Loucy (cell line): Measurements from ENCODE around the gene FYN.

ENCODE experiments used
- H2AFZ ChIP-seq: fragments of 200-600 bp; sonication (generic); 2 replicates; pipeline ENCODE4 v1.6.0; 2016; ENCODE audit warnings: antibody characterized with exemption, mild to moderate bottlenecking, low read length, moderate library complexity
- H3F3A ChIP-seq: fragments of 200-600 bp; 2 replicates; pipeline ENCODE4 v1.6.0; 2016; ENCODE audit warnings: antibody characterized with exemption, low read depth, mild to moderate bottlenecking
- H3K27me3 ChIP-seq: fragments of 200-600 bp; sonication (generic); 2 replicates; pipeline ENCODE4 v1.6.1; 2014; ENCODE audit warnings: low read length, mild to moderate bottlenecking; ENCODE audit not compliant: insufficient read depth, poor library complexity, severe bottlenecking
- H3K36me3 ChIP-seq: fragments of 200-600 bp; sonication (generic); 2 replicates; pipeline ENCODE4 v1.6.1; 2016; ENCODE audit warnings: low read length; ENCODE audit not compliant: insufficient read depth
- H3K4me1 ChIP-seq: fragments of 200-600 bp; sonication (generic); 2 replicates; pipeline ENCODE4 v1.5.1; 2014; ENCODE audit warnings: low read length, mild to moderate bottlenecking; ENCODE audit not compliant: insufficient read depth, poor library complexity, severe bottlenecking
- H3K4me2 ChIP-seq: fragments of 200-600 bp; sonication (generic); 2 replicates; pipeline ENCODE4 v1.6.0; 2014; ENCODE audit warnings: antibody characterized with exemption, low read length, low read depth, mild to moderate bottlenecking; ENCODE audit not compliant: poor library complexity, severe bottlenecking
- H3K4me3 ChIP-seq: fragments of 200-600 bp; sonication (generic); 2 replicates; pipeline ENCODE4 v1.5.1; 2014; ENCODE audit warnings: low read length, mild to moderate bottlenecking, mixed read lengths; ENCODE audit not compliant: poor library complexity, severe bottlenecking
- H3K79me2 ChIP-seq: fragments of 200-600 bp; sonication (generic); 2 replicates; pipeline ENCODE4 v1.6.1; 2014; ENCODE audit warnings: low read length; ENCODE audit not compliant: insufficient read depth
- H3K9ac ChIP-seq: fragments of 200-600 bp; sonication (generic); 2 replicates; pipeline ENCODE4 v1.6.0; 2014; ENCODE audit warnings: mild to moderate bottlenecking, low read depth, low read length, moderate library complexity; ENCODE audit not compliant: poor library complexity, severe bottlenecking
- H3K9me2 ChIP-seq: fragments of 200-600 bp; sonication (generic); replicated peaks from 2 replicates; pipeline ENCODE4 v1.6.1; 2016; ENCODE audit warnings: low read depth, low read length, mixed read lengths
- H3K9me3 ChIP-seq: fragments of 200-600 bp; sonication (generic); 2 replicates; pipeline ENCODE4 v1.6.1; 2014; ENCODE audit warnings: mild to moderate bottlenecking, antibody characterized with exemption, low read length, low read depth; ENCODE audit not compliant: insufficient read depth
- H4K20me1 ChIP-seq: fragments of 200-600 bp; sonication (generic); 2 replicates; pipeline ENCODE4 v1.6.0; 2014; ENCODE audit warnings: antibody characterized with exemption, low read length, mild to moderate bottlenecking; ENCODE audit not compliant: insufficient read depth, poor library complexity, severe bottlenecking
- EZH2phosphoT487 ChIP-seq: fragments of 200-600 bp; IDR thresholded peaks from 2 replicates; pipeline ENCODE4 v1.6.1; 2018; ENCODE audit warnings: antibody characterized with exemption, mild to moderate bottlenecking, moderate library complexity, borderline replicate concordance
- TF ChIP-seq, protein P1 (sequence below): fragments of 200-600 bp; sonication (generic); conservative IDR thresholded peaks from 2 replicates; pipeline ENCODE4 v1.5.1; 2014; ENCODE audit warnings: mild to moderate bottlenecking, antibody characterized with exemption, low read length

FYN gene

DNA sequence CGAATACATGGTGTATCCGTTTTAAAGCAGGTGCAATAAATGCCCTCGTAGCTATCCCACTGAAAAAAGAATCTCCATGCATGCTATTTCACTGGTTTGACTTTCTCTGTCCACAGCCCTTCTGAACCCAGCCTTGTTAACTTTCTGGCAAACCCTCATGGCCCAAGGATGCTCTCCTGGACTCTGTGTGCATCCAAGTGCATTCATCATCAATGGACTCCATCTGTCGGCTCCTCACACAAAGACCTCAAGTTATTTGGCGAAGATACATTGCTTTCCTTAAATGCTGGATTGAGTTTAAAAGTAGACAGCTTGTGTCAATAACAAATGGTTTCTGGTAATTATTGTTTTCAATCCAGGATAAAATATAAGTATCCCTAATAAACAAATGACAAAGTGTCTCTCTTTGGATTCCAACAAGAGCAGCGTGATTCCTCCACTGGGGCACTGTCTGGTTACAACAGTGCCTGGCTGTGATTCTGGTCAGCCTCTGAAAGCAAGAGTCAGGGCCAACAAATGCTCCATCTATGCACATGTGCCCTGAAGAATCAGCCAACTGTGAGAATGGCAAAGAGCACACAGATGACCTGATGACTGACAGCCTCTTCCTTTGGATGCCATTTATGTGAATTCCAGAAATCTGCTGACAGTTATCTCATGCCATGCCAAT lies 55.7 kb downstream of the FYN start:
- no peaks in the 10 kb centered on the region for H3K9me3 ChIP-seq
- H2AFZ ChIP-seq, result no peak overlapping the region
- no peak overlapping the region for H3K4me3 ChIP-seq
- H3K4me2 ChIP-seq, result no peak overlapping the region
- H3K4me1 ChIP-seq, result peaks cover 35% of the 10 kb centered on the region
- no peaks in the 10 kb centered on the region for H3F3A ChIP-seq
- TF ChIP-seq, protein P1, sequence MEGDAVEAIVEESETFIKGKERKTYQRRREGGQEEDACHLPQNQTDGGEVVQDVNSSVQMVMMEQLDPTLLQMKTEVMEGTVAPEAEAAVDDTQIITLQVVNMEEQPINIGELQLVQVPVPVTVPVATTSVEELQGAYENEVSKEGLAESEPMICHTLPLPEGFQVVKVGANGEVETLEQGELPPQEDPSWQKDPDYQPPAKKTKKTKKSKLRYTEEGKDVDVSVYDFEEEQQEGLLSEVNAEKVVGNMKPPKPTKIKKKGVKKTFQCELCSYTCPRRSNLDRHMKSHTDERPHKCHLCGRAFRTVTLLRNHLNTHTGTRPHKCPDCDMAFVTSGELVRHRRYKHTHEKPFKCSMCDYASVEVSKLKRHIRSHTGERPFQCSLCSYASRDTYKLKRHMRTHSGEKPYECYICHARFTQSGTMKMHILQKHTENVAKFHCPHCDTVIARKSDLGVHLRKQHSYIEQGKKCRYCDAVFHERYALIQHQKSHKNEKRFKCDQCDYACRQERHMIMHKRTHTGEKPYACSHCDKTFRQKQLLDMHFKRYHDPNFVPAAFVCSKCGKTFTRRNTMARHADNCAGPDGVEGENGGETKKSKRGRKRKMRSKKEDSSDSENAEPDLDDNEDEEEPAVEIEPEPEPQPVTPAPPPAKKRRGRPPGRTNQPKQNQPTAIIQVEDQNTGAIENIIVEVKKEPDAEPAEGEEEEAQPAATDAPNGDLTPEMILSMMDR, result no peak
- no peak for TF ChIP-seq EZH2phosphoT487
- H3K79me2 ChIP-seq, result peaks cover 72% of the 10 kb centered on the region
- no peaks in the 10 kb centered on the region for H4K20me1 ChIP-seq
- peaks cover 20% of the 10 kb centered on the region; the same call in 1 of the 2 replicates for H3K36me3 ChIP-seq
- no peak overlapping the region for H3K9ac ChIP-seq
- H3K27me3 ChIP-seq, result no peaks in the 10 kb centered on the region
- H3K9me2 ChIP-seq, result no peaks in the 10 kb centered on the region

DNA sequence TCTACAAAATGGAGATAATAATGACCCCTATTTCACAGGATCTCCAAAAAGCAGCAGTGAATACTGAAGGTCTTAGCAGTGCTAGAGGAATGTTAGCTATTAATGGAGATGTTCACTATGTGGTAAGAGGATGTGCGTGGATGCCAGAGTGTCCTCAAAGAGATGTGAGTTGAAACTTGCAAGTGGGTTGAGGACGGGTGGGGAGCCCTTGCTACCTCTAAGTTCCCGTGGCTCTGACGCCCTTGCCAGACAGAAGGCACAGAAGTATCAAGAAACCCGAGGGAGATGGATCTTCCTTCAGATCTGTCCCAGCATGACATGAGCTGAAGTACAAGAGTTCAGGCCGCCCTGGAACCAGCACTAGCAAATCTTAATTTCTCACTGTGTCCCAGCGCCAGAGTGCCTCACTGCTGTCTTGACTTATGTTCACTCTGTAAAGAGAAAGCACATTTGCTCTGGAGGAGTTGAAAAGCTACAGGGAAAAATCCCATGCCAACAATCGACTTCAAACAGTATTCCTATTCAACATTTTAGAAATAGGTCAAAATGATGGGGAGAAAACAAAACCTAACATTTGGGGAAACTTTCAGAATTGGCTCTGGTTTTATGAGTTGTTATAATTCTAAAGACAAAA lies 59.5 kb downstream of the FYN start:
- no peak for TF ChIP-seq EZH2phosphoT487
- TF ChIP-seq, protein P1, result no peak
- H4K20me1 ChIP-seq, result no peaks in the 10 kb centered on the region
- peaks cover 56% of the 10 kb centered on the region for H3K4me1 ChIP-seq
- H3K9me2 ChIP-seq, result no peaks in the 10 kb centered on the region
- no peak overlapping the region for H3K4me3 ChIP-seq
- H3K27me3 ChIP-seq, result no peaks in the 10 kb centered on the region
- no peaks in the 10 kb centered on the region for H3K9me3 ChIP-seq
- H3K79me2 ChIP-seq, result peaks cover 72% of the 10 kb centered on the region
- H3K4me2 ChIP-seq, result no peak overlapping the region
- no peak overlapping the region for H2AFZ ChIP-seq
- H3F3A ChIP-seq, result no peaks in the 10 kb centered on the region
- peaks cover 25% of the 10 kb centered on the region; the same call in 1 of the 2 replicates for H3K36me3 ChIP-seq
- no peak overlapping the region for H3K9ac ChIP-seq

DNA sequence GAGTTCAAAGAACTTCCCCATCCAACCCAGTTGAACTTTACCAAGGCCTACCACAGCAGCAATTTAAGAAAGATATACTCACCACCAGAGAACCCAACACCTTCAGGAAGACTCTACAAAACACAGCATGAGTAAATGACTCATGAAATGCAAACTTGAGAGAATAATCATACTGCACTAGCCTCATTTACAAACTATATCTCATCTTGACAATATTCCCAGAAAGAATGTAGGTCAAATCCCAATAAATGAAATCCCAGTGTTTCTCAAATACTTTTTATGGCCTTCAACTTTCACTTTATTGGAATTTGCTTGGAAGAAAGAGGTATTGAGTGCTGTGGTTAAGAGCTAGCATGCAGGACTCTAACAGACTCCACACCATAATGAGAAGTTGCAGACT lies 60.0 kb downstream of the FYN start:
- H3K9me3 ChIP-seq, result no peaks in the 10 kb centered on the region
- no peaks in the 10 kb centered on the region for H3K9me2 ChIP-seq
- H3K4me2 ChIP-seq, result no peak overlapping the region
- no peaks in the 10 kb centered on the region for H3F3A ChIP-seq
- no peak overlapping the region for H3K4me3 ChIP-seq
- TF ChIP-seq, protein P1, result no peak
- H4K20me1 ChIP-seq, result no peaks in the 10 kb centered on the region
- no peak overlapping the region for H2AFZ ChIP-seq
- H3K4me1 ChIP-seq, result peaks cover 52% of the 10 kb centered on the region
- H3K36me3 ChIP-seq, result peaks cover 25% of the 10 kb centered on the region; the same call in 1 of the 2 replicates
- peaks cover 72% of the 10 kb centered on the region for H3K79me2 ChIP-seq
- no peak overlapping the region for H3K9ac ChIP-seq
- H3K27me3 ChIP-seq, result no peaks in the 10 kb centered on the region
